ENCODE results near the gene KAZN.
"Not testable (repeated sequence)": the region's sequence is repeated elsewhere in the genome, so short reads cannot be mapped to it uniquely, and the experiment has no call there.

The KAZN gene

DNA sequence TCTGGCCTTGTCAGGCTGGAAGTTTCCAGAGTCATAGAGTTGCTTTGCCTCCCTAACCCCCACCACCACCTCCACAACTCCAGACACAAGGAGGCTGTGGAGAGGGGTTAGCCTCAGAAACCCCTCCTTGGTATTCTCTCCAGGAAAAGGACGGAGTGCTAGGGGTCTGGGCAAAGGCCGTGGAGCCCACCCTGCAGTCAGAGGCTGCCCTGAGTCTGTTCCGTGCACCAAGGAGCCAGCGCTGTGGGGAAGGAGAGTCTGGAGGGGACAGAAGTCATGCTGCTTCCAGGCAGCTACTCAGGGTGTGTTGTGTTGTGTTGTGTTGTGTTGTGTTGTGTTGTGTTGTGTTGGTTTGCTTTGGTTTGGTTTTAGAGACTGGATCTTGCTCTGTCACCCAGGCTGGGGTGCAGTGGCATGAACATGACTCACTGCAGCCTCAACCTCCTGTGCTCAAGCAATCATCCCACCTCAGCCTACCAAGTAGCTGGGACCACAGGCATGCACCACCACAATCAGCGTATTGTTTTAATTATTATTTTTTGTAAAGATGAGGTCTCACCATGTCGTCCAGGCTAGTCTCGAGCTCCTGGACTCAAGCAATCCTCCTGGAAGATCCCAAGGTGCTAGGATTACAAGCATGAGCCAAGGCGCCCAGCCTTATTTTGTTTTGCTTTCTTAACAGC lies 432.9 kb downstream of the KAZN start:
- Histone ChIP-seq H3K4me3 (ENCODE audit: low read length) (no peak overlapping the region), H3K9ac (ENCODE audit: low read length) (no peak overlapping the region), H3K9me3 (ENCODE audit: control insufficient read depth, low read length) (no peaks in the 10 kb centered on the region)

DNA sequence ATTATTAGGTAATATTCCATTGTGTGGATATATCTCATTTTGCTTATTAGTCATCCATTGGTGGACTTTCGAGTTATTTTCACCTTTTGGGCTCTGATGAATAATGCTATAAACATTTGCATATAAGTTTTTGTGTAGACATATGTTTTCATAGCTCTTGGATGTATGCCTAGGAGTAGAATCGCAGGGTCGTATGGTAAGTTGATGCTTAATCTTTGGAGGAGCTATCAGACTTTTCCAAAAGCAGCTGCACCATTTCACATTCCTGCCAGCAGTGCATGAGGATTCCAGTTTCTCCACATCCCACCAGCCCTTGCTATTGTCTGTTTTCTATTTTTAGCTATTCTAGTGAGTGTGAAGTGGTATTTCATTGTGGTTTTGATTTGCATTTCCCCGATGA lies 434.8 kb downstream of the KAZN start:
- no peaks in the 10 kb centered on the region for H3K9me3 ChIP-seq (ENCODE audit: control insufficient read depth, low read length)
- DNase-seq (ENCODE audit: low read depth) = peak; percentile 30

More for the DNA sequence above, 432.9 kb downstream of the KAZN start:
- no peak for DNase-seq (ENCODE audit: low read depth)
- Histone ChIP-seq H3K27me3 (replicated peaks; ENCODE audit: control insufficient read depth, insufficient read depth, low read length) (no peaks in the 10 kb centered on the region), H3K36me3 (ENCODE audit: control insufficient read depth, insufficient read depth, low read length, severe bottlenecking) (peaks cover 10% of the 10 kb centered on the region), H3K4me1 (ENCODE audit: control insufficient read depth, insufficient read depth, low read length) (peaks cover 14% of the 10 kb centered on the region)

DNA sequence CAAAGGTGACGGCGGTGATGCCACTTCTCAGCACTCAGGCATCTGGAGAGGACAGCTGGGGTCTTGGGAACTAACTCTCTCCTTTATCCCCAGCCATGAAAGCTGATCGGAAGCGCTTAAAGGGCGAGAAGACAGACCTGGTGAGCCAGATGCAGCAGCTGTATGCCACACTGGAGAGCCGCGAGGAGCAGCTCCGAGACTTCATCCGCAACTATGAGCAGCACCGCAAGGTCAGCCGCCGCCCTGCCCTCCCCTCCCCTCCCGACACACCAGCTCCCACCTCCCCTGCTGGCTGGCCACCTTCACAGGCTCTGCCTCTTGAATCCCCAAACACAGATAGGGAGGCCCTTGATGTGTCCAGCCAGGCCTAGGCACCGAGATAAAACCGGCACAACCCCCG lies 436.2 kb downstream of the KAZN start:
- no peaks in the 10 kb centered on the region for H3K9me3 ChIP-seq (ENCODE audit: control insufficient read depth, low read length)
- H3K9ac ChIP-seq (ENCODE audit: low read length) = no peak overlapping the region
- H3K4me1 ChIP-seq (ENCODE audit: control insufficient read depth, insufficient read depth, low read length) = no peaks in the 10 kb centered on the region
- peaks cover 13% of the 10 kb centered on the region for H3K36me3 ChIP-seq (ENCODE audit: control insufficient read depth, insufficient read depth, low read length, severe bottlenecking)
- no peak for DNase-seq (ENCODE audit: low read depth)
- no peaks in the 10 kb centered on the region for H3K27me3 ChIP-seq (replicated peaks; ENCODE audit: control insufficient read depth, insufficient read depth, low read length)
- no peak overlapping the region for H3K4me3 ChIP-seq (ENCODE audit: low read length)

More for the DNA sequence above, 434.8 kb downstream of the KAZN start:
- Histone ChIP-seq H3K9ac (ENCODE audit: low read length) (no peak overlapping the region), H3K4me1 (ENCODE audit: control insufficient read depth, insufficient read depth, low read length) (peaks cover 7% of the 10 kb centered on the region), H3K36me3 (ENCODE audit: control insufficient read depth, insufficient read depth, low read length, severe bottlenecking) (peaks cover 13% of the 10 kb centered on the region), H3K4me3 (ENCODE audit: low read length) (no peak overlapping the region), H3K27me3 (replicated peaks; ENCODE audit: control insufficient read depth, insufficient read depth, low read length) (no peaks in the 10 kb centered on the region)

DNA sequence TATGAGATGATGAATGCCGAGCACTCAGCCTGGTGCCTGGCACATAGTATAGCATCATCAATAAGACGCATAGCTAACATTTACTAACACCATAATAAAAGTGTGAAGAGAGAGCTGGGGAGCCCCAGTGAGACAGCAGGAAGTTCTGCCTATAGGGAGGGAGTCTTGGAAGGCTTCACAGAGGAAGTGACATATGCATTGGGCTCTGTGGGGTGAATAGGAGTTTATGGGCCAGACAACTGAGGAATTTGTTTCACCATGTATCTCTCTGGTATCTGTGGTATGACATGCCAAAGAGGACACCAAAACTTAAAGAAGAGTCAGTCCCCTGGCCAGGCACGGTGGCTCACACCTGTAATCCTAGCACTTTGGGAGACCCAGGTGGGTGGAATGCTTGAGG lies 436.8 kb downstream of the KAZN start:
- Histone ChIP-seq H3K4me1 (ENCODE audit: control insufficient read depth, insufficient read depth, low read length) (no peaks in the 10 kb centered on the region), H3K36me3 (ENCODE audit: control insufficient read depth, insufficient read depth, low read length, severe bottlenecking) (peaks cover 13% of the 10 kb centered on the region), H3K4me3 (ENCODE audit: low read length) (no peak overlapping the region), H3K27me3 (replicated peaks; ENCODE audit: control insufficient read depth, insufficient read depth, low read length) (no peaks in the 10 kb centered on the region), H3K9me3 (ENCODE audit: control insufficient read depth, low read length) (no peaks in the 10 kb centered on the region), H3K9ac (ENCODE audit: low read length) (no peak overlapping the region)
- DNase-seq (ENCODE audit: low read depth) = no peak

DNA sequence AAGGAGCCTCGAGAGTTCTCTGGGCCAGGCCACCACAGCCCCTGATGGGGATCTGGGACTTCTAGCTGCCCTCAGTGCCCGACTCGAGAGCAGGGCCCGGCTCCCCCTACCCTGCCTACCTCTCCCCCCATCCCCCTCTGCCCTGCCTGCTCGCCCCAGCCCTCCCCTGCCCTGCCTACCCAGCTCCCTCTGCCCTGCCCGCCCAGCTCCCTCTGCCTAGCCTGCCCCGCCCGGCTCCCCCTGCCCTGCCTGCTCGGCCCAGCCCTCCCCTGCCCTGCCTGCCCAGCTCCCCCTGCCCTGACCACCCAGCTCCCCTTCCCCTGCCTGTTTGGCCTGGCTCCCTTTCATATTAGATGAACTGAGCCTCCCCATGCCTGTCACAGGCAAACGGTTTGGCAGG lies 437.6 kb downstream of the KAZN start:
- H3K9me3 ChIP-seq (ENCODE audit: control insufficient read depth, low read length) = no peaks in the 10 kb centered on the region
- no peaks in the 10 kb centered on the region for H3K27me3 ChIP-seq (replicated peaks; ENCODE audit: control insufficient read depth, insufficient read depth, low read length)
- H3K9ac ChIP-seq (ENCODE audit: low read length) = no peak overlapping the region
- peaks cover 13% of the 10 kb centered on the region for H3K36me3 ChIP-seq (ENCODE audit: control insufficient read depth, insufficient read depth, low read length, severe bottlenecking)
- no peaks in the 10 kb centered on the region for H3K4me1 ChIP-seq (ENCODE audit: control insufficient read depth, insufficient read depth, low read length)
- H3K4me3 ChIP-seq (ENCODE audit: low read length) = no peak overlapping the region
- DNase-seq (ENCODE audit: low read depth) = no peak

DNA sequence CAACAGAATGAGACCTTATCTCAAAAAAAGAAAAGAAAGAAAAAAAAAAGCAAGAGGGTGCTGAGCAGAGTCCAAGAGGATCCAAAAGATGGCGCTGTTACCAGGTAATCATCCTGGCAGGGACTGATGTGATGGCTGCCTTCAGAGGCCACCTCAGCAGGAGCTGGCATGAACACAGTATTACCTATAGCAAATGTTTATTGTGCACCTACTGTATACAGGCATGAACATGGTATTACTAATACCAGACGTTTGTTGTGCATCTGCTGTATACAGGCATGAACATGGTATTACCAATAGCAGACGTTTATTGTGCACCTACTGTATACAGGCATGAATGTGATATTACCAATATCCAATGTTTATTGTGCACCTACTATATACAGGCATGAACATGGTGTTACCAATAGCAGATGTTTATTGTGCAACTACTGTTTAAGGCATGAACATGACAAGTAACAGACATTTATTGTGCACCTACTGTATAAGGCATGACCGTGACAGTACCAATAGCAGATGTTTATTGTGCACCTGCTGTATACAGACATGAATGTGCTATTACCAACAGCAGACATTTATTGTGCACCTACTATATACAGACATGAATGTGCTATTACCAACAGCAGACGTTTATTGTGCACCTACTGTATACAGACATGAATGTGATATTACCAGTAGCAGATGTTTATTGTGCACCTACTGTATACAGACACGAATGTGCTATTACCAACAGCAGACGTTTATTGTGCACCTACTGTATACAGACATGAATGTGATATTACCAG lies 439.9 kb downstream of the KAZN start:
- Histone ChIP-seq H3K36me3 (ENCODE audit: control insufficient read depth, insufficient read depth, low read length, severe bottlenecking) (peaks cover 13% of the 10 kb centered on the region), H3K27me3 (replicated peaks; ENCODE audit: control insufficient read depth, insufficient read depth, low read length) (no peaks in the 10 kb centered on the region)
- DNase-seq (ENCODE audit: low read depth) = peak; percentile 11

DNA sequence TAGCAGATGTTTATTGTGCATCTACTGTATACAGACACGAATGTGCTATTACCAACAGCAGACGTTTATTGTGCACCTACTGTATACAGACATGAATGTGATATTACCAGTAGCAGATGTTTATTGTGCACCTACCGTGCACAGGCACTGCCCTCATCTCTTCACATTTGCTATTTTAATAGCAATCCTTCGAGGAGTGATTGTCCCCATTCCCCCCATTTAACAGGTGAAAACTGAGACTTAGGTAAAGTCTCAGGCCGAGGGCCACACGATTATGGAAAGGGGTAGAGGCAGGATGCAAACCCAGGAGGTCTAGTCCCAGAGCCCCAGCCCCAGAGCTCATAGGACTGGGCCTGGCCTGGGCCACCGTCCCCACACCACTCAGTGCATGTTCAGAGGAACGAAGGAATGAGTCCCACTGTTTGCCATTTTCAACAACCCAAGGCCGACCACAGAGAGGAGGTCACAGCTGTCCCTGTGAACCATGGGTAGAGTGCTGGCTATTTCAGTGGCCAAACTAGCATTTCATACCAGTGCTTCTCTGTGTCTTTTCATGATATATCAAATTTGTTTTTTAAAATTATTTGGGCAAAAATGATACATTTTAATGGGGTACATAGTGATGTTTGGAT lies 440.6 kb downstream of the KAZN start:
- Histone ChIP-seq H3K36me3 (ENCODE audit: control insufficient read depth, insufficient read depth, low read length, severe bottlenecking) (peaks cover 13% of the 10 kb centered on the region), H3K4me1 (ENCODE audit: control insufficient read depth, insufficient read depth, low read length) (no peaks in the 10 kb centered on the region), H3K9me3 (ENCODE audit: control insufficient read depth, low read length) (no peaks in the 10 kb centered on the region), H3K9ac (ENCODE audit: low read length) (no peak overlapping the region), H3K4me3 (ENCODE audit: low read length) (no peak overlapping the region), H3K27me3 (replicated peaks; ENCODE audit: control insufficient read depth, insufficient read depth, low read length) (no peaks in the 10 kb centered on the region)
- DNase-seq (ENCODE audit: low read depth) = no peak

More for the DNA sequence above, 439.9 kb downstream of the KAZN start:
- no peaks in the 10 kb centered on the region for H3K4me1 ChIP-seq (ENCODE audit: control insufficient read depth, insufficient read depth, low read length)
- no peak overlapping the region for H3K4me3 ChIP-seq (ENCODE audit: low read length)
- H3K9ac ChIP-seq (ENCODE audit: low read length) = no peak overlapping the region
- no peaks in the 10 kb centered on the region for H3K9me3 ChIP-seq (ENCODE audit: control insufficient read depth, low read length)

DNA sequence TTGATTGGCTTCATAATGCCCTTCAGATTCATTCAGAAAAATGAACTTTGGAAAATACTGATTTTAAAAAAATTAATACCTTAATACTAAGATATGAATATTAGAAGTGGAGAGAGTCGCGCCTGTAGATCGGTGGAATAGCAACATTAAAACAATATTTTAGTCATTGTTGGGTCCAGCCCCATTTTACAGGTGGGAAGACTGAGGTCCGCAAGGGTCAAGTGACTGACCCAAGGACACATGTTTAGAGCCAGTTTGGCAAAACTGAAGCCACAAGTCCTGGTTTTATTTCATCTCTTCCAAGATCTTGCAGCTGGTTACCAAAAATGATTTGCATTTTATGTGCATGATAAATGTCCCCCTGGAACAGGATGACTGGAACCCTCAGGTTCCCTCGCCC lies 441.4 kb downstream of the KAZN start:
- H3K4me3 ChIP-seq (ENCODE audit: low read length) = no peak overlapping the region
- H3K9ac ChIP-seq (ENCODE audit: low read length) = no peak overlapping the region

DNA sequence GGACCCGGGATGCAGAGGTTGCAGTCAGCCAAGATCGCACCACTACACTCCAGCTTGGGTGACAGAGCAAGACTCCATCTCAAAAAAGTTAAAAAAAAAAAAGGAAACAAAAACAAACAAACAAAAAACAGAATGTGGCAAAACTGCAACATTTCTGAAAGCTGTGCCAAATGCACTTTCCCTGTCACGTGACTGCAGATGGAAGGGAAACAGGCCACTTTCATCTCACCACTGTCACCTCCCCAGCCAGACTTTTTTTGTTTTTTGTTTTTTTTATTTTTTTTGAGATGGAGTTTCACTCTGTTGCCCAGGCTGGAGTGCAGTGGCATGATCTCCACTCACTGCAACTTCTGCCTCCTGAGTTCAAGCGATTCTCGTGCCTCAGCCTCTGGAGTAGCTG lies 442.2 kb downstream of the KAZN start:
- H3K4me3 ChIP-seq (ENCODE audit: low read length); H3K36me3 ChIP-seq (ENCODE audit: control insufficient read depth, insufficient read depth, low read length, severe bottlenecking); DNase-seq (ENCODE audit: low read depth); H3K9ac ChIP-seq (ENCODE audit: low read length); H3K4me1 ChIP-seq (ENCODE audit: control insufficient read depth, insufficient read depth, low read length); H3K27me3 ChIP-seq (replicated peaks; ENCODE audit: control insufficient read depth, insufficient read depth, low read length); H3K9me3 ChIP-seq (ENCODE audit: control insufficient read depth, low read length): not testable (repeated sequence)

More for the DNA sequence above, 441.4 kb downstream of the KAZN start:
- Histone ChIP-seq H3K9me3 (ENCODE audit: control insufficient read depth, low read length) (no peaks in the 10 kb centered on the region), H3K4me1 (ENCODE audit: control insufficient read depth, insufficient read depth, low read length) (no peaks in the 10 kb centered on the region), H3K36me3 (ENCODE audit: control insufficient read depth, insufficient read depth, low read length, severe bottlenecking) (peaks cover 14% of the 10 kb centered on the region), H3K27me3 (replicated peaks; ENCODE audit: control insufficient read depth, insufficient read depth, low read length) (no peaks in the 10 kb centered on the region)
- no peak for DNase-seq (ENCODE audit: low read depth)

DNA sequence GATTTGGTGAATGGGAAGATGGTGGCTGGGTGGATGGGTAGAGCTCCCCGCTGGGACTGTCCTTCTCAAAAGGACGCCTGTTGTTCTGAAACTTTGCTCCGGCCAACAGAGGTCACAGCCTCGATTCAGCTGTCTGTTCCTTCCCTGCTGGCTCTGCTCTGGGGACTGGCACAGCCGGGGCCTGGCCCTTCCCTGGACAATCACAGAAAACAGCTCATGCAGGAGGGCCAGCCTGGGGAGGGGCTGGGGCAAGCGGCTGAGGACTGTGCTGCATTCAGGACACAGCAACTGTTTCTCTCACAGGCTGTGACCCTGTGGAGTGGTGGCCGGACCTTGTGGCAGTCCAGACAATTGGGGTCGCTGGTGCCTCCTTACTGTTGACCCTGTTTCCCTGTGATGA lies 444.4 kb downstream of the KAZN start:
- Histone ChIP-seq H3K4me3 (ENCODE audit: low read length) (no peak overlapping the region), H3K4me1 (ENCODE audit: control insufficient read depth, insufficient read depth, low read length) (no peaks in the 10 kb centered on the region), H3K9me3 (ENCODE audit: control insufficient read depth, low read length) (no peaks in the 10 kb centered on the region), H3K36me3 (ENCODE audit: control insufficient read depth, insufficient read depth, low read length, severe bottlenecking) (peaks cover 3% of the 10 kb centered on the region), H3K9ac (ENCODE audit: low read length) (no peak overlapping the region), H3K27me3 (replicated peaks; ENCODE audit: control insufficient read depth, insufficient read depth, low read length) (no peaks in the 10 kb centered on the region)
- no peak for DNase-seq (ENCODE audit: low read depth)

DNA sequence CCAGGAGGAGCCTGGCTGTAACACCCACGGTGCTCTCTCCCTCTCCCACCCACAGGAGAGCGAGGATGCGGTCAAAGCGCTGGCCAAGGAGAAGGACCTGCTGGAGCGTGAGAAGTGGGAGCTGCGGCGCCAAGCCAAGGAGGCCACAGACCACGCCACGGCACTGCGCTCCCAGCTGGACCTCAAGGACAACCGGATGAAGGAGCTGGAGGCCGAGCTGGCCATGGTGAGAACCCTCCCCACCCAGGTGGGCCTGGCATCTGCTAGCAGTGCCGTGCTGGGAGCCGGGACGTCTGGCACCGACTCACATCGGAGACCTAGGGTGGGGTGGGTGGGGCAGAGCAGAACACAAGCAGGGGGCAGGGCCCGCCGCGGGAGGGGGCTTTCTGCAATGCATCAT lies 445.4 kb downstream of the KAZN start:
- DNase-seq (ENCODE audit: low read depth) = no peak
- Histone ChIP-seq H3K36me3 (ENCODE audit: control insufficient read depth, insufficient read depth, low read length, severe bottlenecking) (peaks cover 3% of the 10 kb centered on the region), H3K4me1 (ENCODE audit: control insufficient read depth, insufficient read depth, low read length) (no peaks in the 10 kb centered on the region), H3K9me3 (ENCODE audit: control insufficient read depth, low read length) (no peaks in the 10 kb centered on the region), H3K9ac (ENCODE audit: low read length) (no peak overlapping the region), H3K27me3 (replicated peaks; ENCODE audit: control insufficient read depth, insufficient read depth, low read length) (no peaks in the 10 kb centered on the region), H3K4me3 (ENCODE audit: low read length) (no peak overlapping the region)

All from adipocyte (in vitro differentiated cells).